Measurements from ENCODE around the gene PPM1K. TPM values are rescaled to one million over a fixed set of nuclear protein-coding genes. Genes with fewer than 3 reads are reported as not detected.

PPM1K gene
- total RNA-seq, result 17.3 and 27.1 TPM in 2 replicates

GRCh38 chr4:88284439-88285234, at the start of gene PPM1K:
Gene PPM1K, minus strand, starts transcription at chr4:88284561. Its CDS starts 5,978 bp downstream, at chr4:88278583.

Other genes starting within 250 kb of the PPM1K start
- 10.1 and 14.6 TPM in 2 replicates for gene ABCG2, start 125.9 kb downstream of the PPM1K start, total RNA-seq
- 6.3 and 9.3 TPM in 2 replicates for gene HERC6, start 94.3 kb upstream of the PPM1K start, total RNA-seq
- 0.77 and 5.1 TPM in 2 replicates for gene HERC5, start 172.6 kb upstream of the PPM1K start, total RNA-seq
- 45.7 and 80.9 TPM in 2 replicates for gene PYURF, start 239.2 kb upstream of the PPM1K start, total RNA-seq